PC-3 (cell line): ENCODE data around the gene FSTL1. TPM values are rescaled to one million over a fixed set of nuclear protein-coding genes. Genes with fewer than 3 reads are reported as not detected.
A peak's percentile ranks its signal among the peaks of the same experiment; 100 is the strongest.

Experiments
- ATAC-seq: fragments of 200-7000 bp; cut with Tn5 transposase; 2 replicates; pipeline ENCODE4 v1.9.1; 2020; ENCODE audit warnings: mild to moderate bottlenecking, moderate library complexity
- BruUV-seq: library from RNA; stranded (reverse); fragments of 400-500 nt; replicated peaks from 2 replicates; lab custom pipeline; 2021; lab: Mats Ljungman, UMichigan
- CTCF ChIA-PET: fragments of 300-600 bp; sonication (Branson Sonifier 250); formaldehyde crosslinking; loops from one replicate; lab custom pipeline; 2022; ENCODE audit warnings: antibody characterized with exemption; lab: Charles Lee
- POLR2A ChIA-PET: fragments of 300-600 bp; sonication (Branson Sonifier 250); formaldehyde crosslinking; loops from one replicate; lab custom pipeline; 2022; ENCODE audit warnings: antibody characterized with exemption; ENCODE audit not compliant: unreplicated experiment; lab: Charles Lee
- DNase-seq: peaks from one replicate; pipeline ENCODE4 v3.0.0-alpha.2; 2015
- H2AFZ ChIP-seq: fragments of 300-600 bp; sonication (generic); 2 replicates; pipeline ENCODE4 v1.6.0; 2016; ENCODE audit warnings: antibody characterized with exemption, low read length
- H3F3A ChIP-seq: fragments of 300-600 bp; sonication (generic); one replicate; pipeline ENCODE4 v1.6.0; 2017; ENCODE audit warnings: antibody characterized with exemption, low read length, control low read depth, mild to moderate bottlenecking; ENCODE audit not compliant: unreplicated experiment
- H3K27ac ChIP-seq: fragments of 300-600 bp; sonication (generic); 2 replicates; pipeline ENCODE4 v1.5.1; 2016; ENCODE audit warnings: mild to moderate bottlenecking, low read length
- H3K27me3 ChIP-seq: fragments of 300-600 bp; sonication (generic); 2 replicates; pipeline ENCODE4 v1.6.1; 2016; ENCODE audit warnings: low read length, mixed read lengths
- H3K36me3 ChIP-seq: fragments of 300-600 bp; sonication (generic); 2 replicates; pipeline ENCODE4 v1.6.1; 2016; ENCODE audit warnings: low read depth, mixed run types, low read length, mixed read lengths
- H3K4me1 ChIP-seq: fragments of 300-600 bp; sonication (generic); 2 replicates; pipeline ENCODE4 v1.5.1; 2016; ENCODE audit warnings: low read length; ENCODE audit not compliant: insufficient read depth
- H3K4me2 ChIP-seq: fragments of 300-600 bp; sonication (generic); 2 replicates; pipeline ENCODE4 v1.6.0; 2016; ENCODE audit warnings: low read length
- H3K4me3 ChIP-seq: fragments of 300-600 bp; sonication (generic); 2 replicates; pipeline ENCODE4 v1.5.1; 2016; ENCODE audit warnings: mild to moderate bottlenecking, low read length, mixed read lengths
- H3K79me2 ChIP-seq: fragments of 300-600 bp; sonication (generic); 2 replicates; pipeline ENCODE4 v1.6.1; 2017; ENCODE audit warnings: low read length, mixed read lengths
- H3K9ac ChIP-seq: fragments of 300-600 bp; sonication (generic); 2 replicates; pipeline ENCODE4 v1.6.0; 2016; ENCODE audit warnings: mild to moderate bottlenecking, low read length
- H3K9me2 ChIP-seq: fragments of 300-600 bp; sonication (generic); replicated peaks from 2 replicates; pipeline ENCODE4 v1.6.1; 2016; ENCODE audit warnings: mixed run types, low read length, mixed read lengths
- H3K9me3 ChIP-seq: fragments of 300-600 bp; sonication (generic); 2 replicates; pipeline ENCODE4 v1.6.1; 2016; ENCODE audit warnings: low read length, mixed read lengths
- H4K20me1 ChIP-seq: fragments of 300-600 bp; sonication (generic); 2 replicates; pipeline ENCODE4 v1.6.1; 2016; ENCODE audit warnings: low read length, mixed read lengths
- EZH2 ChIP-seq: fragments of 300-600 bp; sonication (generic); IDR thresholded peaks from one replicate; pipeline ENCODE4 v1.6.1; 2017; ENCODE audit warnings: antibody characterized with exemption, mild to moderate bottlenecking, low read length; ENCODE audit not compliant: unreplicated experiment
- EZH2phosphoT487 ChIP-seq: fragments of 300-600 bp; sonication (generic); IDR thresholded peaks from 2 replicates; pipeline ENCODE4 v1.6.1; 2018; ENCODE audit warnings: mild to moderate bottlenecking, antibody characterized with exemption, low read length, borderline replicate concordance
- intact Hi-C: fragments of 100-400 bp; cut with micrococcal nuclease; formaldehyde crosslinking; loops from 2 replicates; pipeline ENCODE4 v1.9.0; 2023
- total RNA-seq: library from RNA; depleted of rRNA; stranded (reverse); fragments of >200 nt; gene quantifications from 2 replicates; pipeline ENCODE4 v1.2.3, GENCODE V29; 2014
- TF ChIP-seq, protein P1 (sequence below): fragments of 300-600 bp; sonication (generic); conservative IDR thresholded peaks from 2 replicates; pipeline ENCODE4 v1.5.1; 2017; ENCODE audit warnings: antibody characterized with exemption, low read depth, mild to moderate bottlenecking, low read length

Gene FSTL1
- total RNA-seq, 1 experiment from 2014 or later, result 178 TPM

DNA sequence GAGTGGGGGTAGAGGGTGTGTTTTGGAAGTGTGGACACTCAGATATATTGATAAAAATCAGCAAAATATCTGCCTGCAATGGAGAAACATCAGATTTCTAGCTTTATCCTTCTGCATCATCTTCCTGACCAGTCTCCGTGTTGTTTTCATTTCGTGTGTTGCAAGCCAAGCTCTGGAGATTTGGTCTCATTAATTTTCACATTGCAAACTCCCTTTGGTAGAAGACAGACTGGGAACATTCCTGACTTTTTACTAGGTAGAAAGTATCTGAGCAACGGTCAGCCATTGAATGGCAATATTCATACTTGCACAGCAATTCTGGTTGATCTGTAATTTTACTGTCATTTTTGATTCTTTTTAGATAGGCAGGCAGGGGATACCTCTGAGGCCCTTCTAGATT is 30.4 kb downstream of the FSTL1 start:
- Histone ChIP-seq H3K27me3 (no peaks in the 10 kb centered on the region), H3K9me2 (no peaks in the 10 kb centered on the region), H3K36me3 (peaks cover 35% of the 10 kb centered on the region; the same call in 1 of the 2 replicates), H3K4me2 (no peak overlapping the region), H3K4me3 (no peak overlapping the region), H3F3A (no peaks in the 10 kb centered on the region), H3K27ac (no peak overlapping the region), H3K4me1 (peaks cover 24% of the 10 kb centered on the region), H2AFZ (no peak overlapping the region), H3K9me3 (no peaks in the 10 kb centered on the region), H3K79me2 (no peaks in the 10 kb centered on the region), H4K20me1 (no peaks in the 10 kb centered on the region), H3K9ac (no peak overlapping the region)
- intact Hi-C loops, result no loop called here
- no TSS peak for BruUV-seq
- ChIA-PET CTCF (interaction anchor here (0.7 to 1.3 kb wide), 3 partner anchors 28 to 139 kb away, joined by 3 to 5 read pairs (median 4); no protein-coding TSS in a partner anchor), POLR2A (no interaction called here)
- ATAC-seq (no peak), DNase-seq (no peak)
- TF ChIP-seq EZH2, result no peak
- no peak for TF ChIP-seq EZH2phosphoT487
- TF ChIP-seq, protein P1, sequence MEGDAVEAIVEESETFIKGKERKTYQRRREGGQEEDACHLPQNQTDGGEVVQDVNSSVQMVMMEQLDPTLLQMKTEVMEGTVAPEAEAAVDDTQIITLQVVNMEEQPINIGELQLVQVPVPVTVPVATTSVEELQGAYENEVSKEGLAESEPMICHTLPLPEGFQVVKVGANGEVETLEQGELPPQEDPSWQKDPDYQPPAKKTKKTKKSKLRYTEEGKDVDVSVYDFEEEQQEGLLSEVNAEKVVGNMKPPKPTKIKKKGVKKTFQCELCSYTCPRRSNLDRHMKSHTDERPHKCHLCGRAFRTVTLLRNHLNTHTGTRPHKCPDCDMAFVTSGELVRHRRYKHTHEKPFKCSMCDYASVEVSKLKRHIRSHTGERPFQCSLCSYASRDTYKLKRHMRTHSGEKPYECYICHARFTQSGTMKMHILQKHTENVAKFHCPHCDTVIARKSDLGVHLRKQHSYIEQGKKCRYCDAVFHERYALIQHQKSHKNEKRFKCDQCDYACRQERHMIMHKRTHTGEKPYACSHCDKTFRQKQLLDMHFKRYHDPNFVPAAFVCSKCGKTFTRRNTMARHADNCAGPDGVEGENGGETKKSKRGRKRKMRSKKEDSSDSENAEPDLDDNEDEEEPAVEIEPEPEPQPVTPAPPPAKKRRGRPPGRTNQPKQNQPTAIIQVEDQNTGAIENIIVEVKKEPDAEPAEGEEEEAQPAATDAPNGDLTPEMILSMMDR, result no peak

DNA sequence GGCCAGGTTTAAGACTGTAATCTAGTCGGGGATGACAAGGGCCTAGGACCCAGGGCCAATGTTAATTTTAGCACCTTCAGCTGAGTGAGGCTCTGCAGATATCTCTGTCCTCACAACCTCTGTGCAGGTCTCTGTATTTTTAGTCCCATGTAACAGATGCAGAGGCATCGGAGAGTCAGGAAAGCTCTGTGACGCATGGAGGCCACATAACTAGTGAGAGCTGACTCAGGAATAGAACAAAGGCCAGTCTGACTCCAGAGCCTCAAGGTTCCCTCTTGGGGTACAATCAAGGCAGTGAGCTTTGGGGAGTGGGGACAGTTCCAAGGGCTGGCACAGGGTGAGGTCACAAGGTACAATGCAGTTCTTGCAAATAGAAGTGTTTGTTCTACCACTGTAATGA is 31.0 kb downstream of the FSTL1 start:
- Histone ChIP-seq H3F3A (no peaks in the 10 kb centered on the region), H3K9me2 (no peaks in the 10 kb centered on the region), H4K20me1 (no peaks in the 10 kb centered on the region), H3K27me3 (no peaks in the 10 kb centered on the region), H3K27ac (no peak overlapping the region), H3K79me2 (no peaks in the 10 kb centered on the region), H3K9me3 (no peaks in the 10 kb centered on the region), H3K4me1 (peaks cover 24% of the 10 kb centered on the region), H3K36me3 (peaks cover 33% of the 10 kb centered on the region; the same call in 1 of the 2 replicates), H3K4me3 (no peak overlapping the region), H3K9ac (no peak overlapping the region), H2AFZ (no peak overlapping the region), H3K4me2 (no peak overlapping the region)
- ChIA-PET CTCF (interaction anchor here (0.7 to 2.9 kb wide), 5 partner anchors 16 to 148 kb away, joined by 3 to 26 read pairs (median 5); no protein-coding TSS in a partner anchor), POLR2A (no interaction called here)
- ATAC-seq (no peak), DNase-seq (no peak)
- TF ChIP-seq, protein P1, result no peak
- TF ChIP-seq EZH2phosphoT487 (no peak), EZH2 (no peak)
- BruUV-seq, result no TSS peak
- intact Hi-C loops, result loop anchor here (1.0 to 5.0 kb wide), 5 partner anchors 23 to 378 kb away; partner anchors contain the start of genes GTF2E1 and RABL3

DNA sequence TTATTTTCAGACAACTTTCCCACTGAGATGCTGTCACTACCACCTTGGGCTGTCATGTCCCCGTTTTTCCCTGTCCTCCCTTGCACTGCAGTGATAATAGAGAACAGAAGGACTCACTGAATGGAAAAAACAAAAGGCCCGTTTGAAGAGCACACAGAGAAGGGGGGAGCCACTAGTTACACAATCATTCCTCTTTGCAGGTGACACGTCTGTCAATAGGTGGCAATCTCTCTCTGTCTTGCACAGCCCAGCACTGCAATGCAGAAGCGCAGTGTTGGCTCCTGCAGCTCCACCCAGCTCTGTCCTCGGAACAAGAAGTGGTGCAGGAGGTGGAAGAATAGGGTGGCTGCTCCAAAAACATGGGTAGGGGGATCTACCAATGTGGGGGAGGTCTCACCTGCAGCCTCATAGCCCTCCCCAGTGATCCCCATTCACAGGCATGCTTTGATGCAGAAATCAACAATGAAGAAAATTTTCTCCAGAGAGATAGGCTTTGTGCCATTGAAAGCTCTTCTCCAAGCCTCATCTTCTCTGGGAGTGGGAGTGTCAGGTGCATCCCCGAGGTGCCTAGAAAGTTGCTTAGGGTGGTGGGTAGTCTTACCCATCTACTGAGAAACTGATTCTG is 31.8 kb downstream of the FSTL1 start:
- Histone ChIP-seq H3K27me3 (no peaks in the 10 kb centered on the region), H3K79me2 (no peaks in the 10 kb centered on the region), H3K4me3 (no peak overlapping the region), H3K4me1 (peaks cover 24% of the 10 kb centered on the region), H2AFZ (peak overlapping the region; percentile 22; the same call in 1 of the 2 replicates), H3K9ac (no peak overlapping the region), H3K9me2 (no peaks in the 10 kb centered on the region), H3K27ac (no peak overlapping the region), H3F3A (no peaks in the 10 kb centered on the region), H3K9me3 (no peaks in the 10 kb centered on the region), H3K4me2 (peak overlapping the region; percentile 81), H4K20me1 (no peaks in the 10 kb centered on the region), H3K36me3 (peaks cover 26% of the 10 kb centered on the region; the same call in 1 of the 2 replicates)
- ATAC-seq, result peak; percentile 76
- ChIA-PET POLR2A (interaction anchor here (0.6 kb wide), 3 partner anchors 18 to 177 kb away, joined by 3 read pairs; partner anchors contain the start of gene NDUFB4), CTCF (interaction anchor here (0.5 to 2.9 kb wide), 13 partner anchors 16 to 376 kb away, joined by 3 to 67 read pairs (median 4); no protein-coding TSS in a partner anchor)
- peak; percentile 79 for DNase-seq
- no peak for TF ChIP-seq EZH2phosphoT487
- TF ChIP-seq EZH2, result no peak
- TF ChIP-seq, protein P1, result peak; percentile 97
- intact Hi-C loops, result loop anchor here (1.0 to 5.0 kb wide), 5 partner anchors 24 to 378 kb away; partner anchors contain the start of genes GTF2E1 and RABL3
- BruUV-seq, result no TSS peak
